ENCODE measurements around the gene PCGF1.
A peak's percentile ranks its signal among the peaks of the same experiment; 100 is the strongest.

Gene PCGF1

DNA sequence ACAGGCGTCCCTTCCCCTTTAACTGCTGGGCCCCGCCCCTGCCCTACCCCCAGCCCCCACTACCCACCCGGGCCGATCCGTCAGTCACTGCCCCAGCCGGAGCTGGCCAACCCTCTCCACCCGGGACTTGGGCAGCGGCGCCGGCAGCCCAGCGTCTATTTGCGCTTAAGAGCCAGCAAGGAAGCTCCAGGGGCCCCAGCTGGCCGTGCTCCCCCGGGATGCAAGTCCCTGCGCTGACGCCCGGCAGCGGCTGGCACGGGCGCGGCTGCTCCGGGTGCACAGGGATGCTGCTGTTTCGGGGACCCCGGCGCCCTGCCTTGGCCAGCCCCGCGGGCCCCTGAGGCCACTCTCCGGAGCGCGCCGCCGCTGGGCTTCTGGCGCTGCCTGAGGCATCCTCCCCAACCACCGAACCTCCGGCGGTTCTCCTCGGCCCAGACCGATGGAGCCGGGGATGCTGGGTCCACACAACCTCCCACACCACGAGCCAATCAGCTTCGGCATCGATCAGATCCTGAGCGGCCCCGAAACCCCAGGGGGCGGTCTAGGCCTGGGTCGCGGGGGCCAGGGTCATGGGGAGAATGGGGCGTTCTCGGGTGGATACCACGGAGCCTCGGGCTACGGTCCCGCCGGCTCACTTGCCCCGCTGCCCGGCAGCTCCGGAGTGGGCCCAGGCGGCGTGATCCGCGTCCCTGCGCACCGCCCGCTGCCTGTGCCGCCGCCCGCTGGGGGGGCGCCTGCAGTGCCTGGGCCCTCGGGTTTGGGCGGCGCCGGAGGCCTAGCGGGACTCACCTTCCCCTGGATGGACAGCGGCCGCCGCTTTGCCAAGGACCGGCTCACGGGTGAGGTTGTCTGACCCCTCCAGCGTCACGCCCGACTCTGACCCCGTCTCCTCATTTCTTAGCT is 7.1 kb upstream of the PCGF1 start, which contains the start of gene TLX2:
TLX2 (plus strand) TSS at position 83 of the 903 bp plus-strand sequence; CDS start at position 440, 357 bp downstream.
- DNase-seq, result no peak

DNA sequence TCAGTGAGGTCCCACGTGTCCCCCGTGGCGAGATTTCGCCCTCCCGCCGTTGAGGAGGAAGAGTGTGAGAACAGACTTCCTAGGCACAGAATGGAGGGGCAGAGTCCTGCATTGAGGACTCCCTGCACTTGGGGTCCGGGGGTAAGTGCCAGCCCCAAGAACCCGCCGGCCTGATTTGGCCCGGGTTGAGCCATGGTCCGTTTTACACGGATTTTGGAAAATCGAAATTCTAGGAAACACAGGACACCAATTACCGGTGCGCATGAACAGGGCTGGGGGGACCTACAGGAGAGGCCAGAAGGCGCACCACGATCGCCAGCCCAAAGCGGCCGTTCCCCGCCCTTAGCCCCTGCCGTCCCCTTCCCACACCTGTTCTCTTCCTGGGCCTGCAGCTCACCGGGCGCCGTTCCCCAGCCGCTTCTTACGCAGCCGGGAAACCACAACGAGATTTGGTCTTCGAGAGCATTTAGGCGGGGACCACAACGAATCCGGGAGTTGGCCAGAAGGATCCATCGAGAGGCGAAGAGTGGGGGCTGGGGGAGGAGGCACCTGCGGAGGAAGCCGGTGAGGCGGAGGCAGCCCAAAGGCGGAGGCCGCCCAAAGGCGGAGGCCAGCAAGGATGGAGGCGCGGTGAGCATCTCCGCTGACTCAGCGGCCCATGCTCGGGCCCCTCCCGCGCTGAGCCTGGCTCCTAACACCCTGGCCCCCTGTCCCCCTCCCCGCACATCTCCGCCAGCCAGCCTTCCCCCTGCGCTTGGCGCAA is 6.3 kb upstream of the PCGF1 start:
- DNase-seq, result peak; percentile 96

DNA sequence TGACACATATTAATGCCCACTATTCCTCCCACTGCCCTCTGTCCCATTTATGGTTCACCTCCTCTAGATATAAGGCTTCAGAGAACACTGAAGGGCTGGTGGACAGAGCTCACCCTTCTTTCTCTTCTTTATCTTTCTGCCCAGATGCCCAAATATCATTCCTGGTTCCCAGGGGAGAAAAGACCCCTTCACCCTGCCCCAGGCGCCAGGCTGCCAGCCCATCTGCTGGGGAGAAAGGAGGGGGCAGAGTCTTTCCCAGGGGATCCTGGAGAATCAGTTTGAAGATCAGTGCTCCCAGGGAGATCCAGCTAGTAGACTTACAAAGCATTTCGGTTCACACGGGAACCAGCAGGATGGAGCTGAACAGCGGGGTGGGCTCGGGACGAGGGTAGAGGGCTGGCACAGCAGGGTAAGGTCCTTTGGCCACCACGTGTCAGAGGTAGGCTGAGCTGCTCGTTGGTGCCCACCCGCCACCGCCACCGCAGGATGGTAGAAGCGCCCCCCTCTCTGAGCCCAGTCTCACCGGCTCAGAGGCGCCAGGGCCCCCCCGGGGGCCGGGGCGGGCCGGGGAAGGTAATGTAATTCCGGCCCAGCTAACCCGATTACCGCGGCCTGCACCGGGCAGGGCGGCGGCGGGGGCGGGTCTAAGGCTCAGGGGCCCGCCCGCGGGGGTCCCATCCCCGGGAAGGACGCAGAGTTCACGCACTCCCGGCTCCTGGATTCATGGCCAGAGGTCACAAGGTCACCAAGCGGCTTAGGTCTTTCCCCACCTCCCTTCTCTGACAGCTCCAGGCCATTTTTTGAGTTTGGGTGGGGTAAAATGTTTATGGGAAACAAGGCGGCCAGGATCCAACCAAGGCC is 5.5 kb upstream of the PCGF1 start:
- DNase-seq, result peak; percentile 97

- peak; percentile 79 for DNase-seq
These were observed 3.9 kb upstream of the PCGF1 start for GRCh38 chr2:74511104-74511989.

GRCh38 chr2:74510272-74510671 is 2.8 kb upstream of the PCGF1 start:
- no peak for DNase-seq

DNA sequence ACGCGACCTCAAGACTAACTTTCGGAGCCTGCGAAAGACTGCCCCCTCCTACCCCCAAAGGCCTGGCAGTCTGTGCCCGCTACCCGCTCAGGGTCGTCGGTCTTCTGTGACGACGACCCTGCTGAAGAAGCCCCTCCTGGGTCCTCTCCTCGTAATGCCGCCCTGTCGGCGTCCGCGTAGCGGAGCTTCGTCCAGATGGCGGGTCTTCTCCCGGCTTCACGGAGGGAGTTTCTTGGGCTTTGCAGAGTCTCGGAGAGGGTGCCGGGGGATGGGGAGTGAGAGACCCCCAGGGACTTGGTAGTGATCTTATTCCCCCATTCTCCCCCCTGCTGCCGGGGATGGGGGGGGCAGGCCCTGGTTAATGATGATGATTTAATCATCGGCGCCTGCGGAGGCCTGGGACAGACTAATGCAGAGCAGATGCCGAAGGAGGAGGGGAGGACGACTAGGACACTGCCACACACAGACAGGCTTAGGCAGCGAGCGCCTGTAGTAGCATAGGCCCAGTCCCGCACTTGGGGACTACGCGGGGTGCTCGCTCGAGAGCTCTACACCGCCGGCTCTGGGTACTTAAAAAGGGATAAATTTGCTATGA is 528 bp upstream of the PCGF1 start:
- peak; percentile 99 for DNase-seq

GRCh38 chr2:74505448-74506246 is 1.8 kb downstream of the PCGF1 start:
- DNase-seq, result no peak

- DNase-seq, result no peak
These were observed 2.9 kb downstream of the PCGF1 start for GRCh38 chr2:74504591-74504990.

- DNase-seq, result no peak
These were observed 3.7 kb downstream of the PCGF1 start for GRCh38 chr2:74503506-74504475.

DNA sequence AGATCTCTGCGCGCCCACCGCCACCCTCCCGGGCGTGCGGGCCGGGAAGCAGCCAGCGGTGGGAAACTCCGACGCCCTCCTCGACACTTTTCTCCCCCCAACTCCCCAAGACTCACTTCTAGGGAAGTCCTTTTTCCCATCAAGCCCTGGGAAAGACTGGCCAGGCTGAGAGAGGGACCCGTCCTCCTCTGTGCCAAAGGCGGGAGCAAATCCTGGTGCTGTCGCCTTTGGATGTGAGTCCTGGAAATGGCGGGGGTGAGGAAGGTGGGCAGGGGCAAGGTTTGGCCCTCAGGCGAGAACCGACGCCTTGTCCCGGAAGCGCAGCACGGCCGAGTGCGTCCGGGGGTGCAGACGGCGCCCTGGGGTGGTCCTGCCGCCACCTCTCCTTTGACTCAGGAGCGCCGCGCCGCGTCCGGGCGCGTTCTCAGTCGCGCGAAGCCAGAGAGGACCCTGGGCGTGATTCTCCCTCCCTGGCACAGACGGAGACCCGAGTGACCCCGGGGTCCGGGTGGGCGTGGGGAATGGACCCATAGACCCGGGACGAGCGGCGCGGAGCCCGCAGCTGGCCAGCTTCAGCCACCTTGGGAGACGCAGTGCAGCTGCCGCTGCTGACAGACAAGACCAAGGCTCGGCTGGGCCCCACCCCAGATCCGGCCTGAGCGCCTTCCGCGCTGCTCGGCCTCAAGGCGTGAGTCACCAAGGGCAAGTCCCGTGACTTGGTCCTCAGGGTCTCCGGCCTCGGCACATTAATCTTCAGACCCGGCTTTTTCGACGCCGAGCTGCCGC is 4.6 kb downstream of the PCGF1 start:
- peak; percentile 77 for DNase-seq

DNA sequence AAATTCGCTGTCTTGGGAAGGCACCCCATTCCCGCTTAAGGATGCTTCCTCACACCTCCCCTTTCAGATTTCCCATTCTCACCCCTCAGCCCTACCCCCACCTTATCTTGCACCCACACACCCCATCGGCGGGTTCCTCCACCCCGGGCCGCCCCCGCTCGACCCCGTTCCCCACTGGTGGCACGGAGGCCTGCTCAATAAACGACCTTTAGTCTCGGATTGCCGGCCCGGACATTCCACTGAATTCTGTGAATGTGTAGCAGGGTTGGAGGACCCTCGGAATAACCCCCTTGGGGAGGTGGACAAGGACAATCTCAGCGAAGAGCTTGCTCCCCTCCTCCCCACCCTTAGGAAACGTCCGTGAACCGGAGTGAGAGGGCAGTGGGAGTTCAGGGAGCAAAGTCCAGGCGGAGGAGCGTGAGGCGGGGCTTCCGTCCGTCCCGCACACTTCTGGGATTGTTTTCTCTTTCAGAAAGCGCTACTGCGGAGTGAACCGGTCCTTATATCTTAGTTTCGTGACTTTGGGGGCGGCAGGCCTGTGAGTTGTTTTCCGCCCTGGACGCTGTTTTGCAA is 5.3 kb downstream of the PCGF1 start:
- DNase-seq, result no peak

- peak; percentile 95 for DNase-seq
These were observed 6.0 kb downstream of the PCGF1 start for GRCh38 chr2:74501335-74502071.

DNA sequence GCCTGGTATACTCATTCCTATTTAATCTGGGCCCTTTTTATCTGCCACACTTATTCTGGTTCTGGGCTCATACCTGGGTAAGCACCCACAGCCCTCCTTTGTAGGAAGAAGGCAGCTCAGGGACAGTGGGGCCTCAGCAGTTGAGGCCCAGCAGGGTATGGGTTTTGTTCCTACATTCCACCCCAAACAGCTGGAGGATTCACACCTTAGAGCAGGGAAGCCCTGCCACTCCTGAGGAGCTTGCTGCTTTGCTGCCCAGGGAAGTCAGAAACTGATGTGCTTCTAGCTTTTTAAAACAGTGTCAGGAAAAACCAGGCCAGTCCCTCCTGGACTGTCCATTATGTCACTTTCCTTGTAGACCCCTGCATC is 6.9 kb downstream of the PCGF1 start:
- DNase-seq, result no peak

DNA sequence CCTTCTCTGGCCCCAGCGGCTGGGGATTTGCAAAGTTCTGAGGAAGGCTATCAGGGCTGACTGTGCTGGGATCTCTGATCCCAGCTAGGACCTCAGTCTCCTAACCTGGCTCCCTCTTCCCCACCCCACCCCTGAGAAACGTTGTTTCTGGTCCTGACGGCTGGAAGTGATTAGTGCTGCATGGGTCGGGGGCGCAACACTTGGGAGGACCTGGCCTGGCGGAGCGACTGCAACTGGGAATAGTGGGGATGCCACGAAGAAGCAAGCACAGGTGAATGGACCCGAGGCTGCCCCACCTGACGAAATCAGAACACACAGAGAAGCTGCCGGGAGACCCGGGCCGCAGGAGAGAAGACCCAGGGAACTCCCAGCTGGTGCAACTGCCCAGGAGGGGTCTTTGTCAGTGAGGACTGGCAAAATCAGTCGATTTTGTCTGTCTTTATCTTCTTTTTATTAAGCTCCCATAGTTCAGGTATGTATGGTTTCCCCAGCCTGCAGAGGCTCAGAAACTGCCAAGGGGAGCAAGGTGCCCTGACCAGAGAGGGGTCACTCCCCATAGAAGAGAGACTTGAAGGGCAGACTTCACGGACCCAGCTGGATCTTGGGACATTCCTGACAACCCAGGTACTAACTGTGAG is 7.4 kb downstream of the PCGF1 start:
- no peak for DNase-seq

DNA sequence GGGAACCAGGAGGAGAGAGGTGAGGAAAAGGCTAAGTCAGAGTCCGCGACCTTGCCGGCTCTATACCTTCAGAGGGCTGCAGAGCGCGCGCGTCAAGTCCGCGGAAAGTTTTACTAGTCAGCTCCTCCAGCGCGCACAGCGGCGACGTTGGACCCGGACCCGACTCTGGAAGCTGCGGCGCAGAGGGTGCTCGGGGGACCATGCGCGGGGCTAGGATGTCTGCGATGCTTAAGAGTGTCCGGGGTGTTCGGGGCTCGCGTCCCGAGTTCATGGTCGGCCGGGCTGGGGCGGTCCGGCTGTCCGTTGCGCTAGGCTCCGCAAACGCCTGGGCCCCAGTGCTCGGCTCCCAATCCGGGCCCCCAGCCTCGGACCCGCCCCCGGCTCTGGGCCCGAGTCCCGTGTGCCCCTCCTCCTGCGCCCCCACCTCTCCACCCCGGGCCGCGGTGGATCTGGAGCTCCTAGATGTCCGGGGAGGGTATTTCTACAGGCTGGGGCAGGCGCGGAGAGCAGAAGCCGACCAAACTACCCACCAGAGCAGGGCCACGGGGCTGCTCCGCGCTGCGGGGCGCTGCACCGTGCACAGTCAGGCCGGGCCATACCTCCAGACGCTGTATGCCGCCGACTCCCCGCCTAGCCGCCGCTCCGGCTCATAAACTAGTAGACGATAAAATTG is 8.1 kb downstream of the PCGF1 start, which contains the start of gene LBX2:
LBX2 (minus strand) TSS at position 337 of the 673 bp plus-strand sequence; CDS start at position 271, 66 bp downstream.
- DNase-seq, result no peak
